Spleen (tissue), 11 donors: ENCODE measurements around the gene CCDC78. TPM values are rescaled to one million over a fixed set of nuclear protein-coding genes. Genes with fewer than 3 reads are reported as not detected.
A peak's percentile ranks its signal among the peaks of the same experiment; 100 is the strongest.
"Not testable (repeated sequence)": the region's sequence is repeated elsewhere in the genome, so short reads cannot be mapped to it uniquely, and the experiment has no call there.

ENCODE experiments used
- DNase-seq: peaks from one replicate; pipeline ENCODE4 v3.0.0-alpha.2; 2020
- H3K27ac ChIP-seq, 8 donors: fragments of 200-600 bp; sonication (generic) in 7 of 8; 1 replicate in 4 of 8; 2 replicates in 4 of 8; pipeline versions ENCODE4 v1.5.0 to v1.8.0; 2016 to 2021; ENCODE audit warnings: inconsistent platforms in 4 of 8, mild to moderate bottlenecking in 4 of 8, moderate library complexity in 1 of 8
- H3K27me3 ChIP-seq, 7 donors: fragments of 200-600 bp; sonication (generic) in 6 of 7; replicated peaks in 1 of 7; 1 replicate in 4 of 7; 2 replicates in 3 of 7; pipeline versions ENCODE4 v1.5.0 to v1.8.0; 2016 to 2021; ENCODE audit warnings: inconsistent platforms in 3 of 7, mild to moderate bottlenecking in 1 of 7
- H3K36me3 ChIP-seq, 6 donors: fragments of 200-600 bp; sonication (generic) in 5 of 6; 1 replicate in 4 of 6; 2 replicates in 2 of 6; pipeline versions ENCODE4 v1.5.0 to v1.8.0; 2016 to 2021; ENCODE audit warnings: inconsistent platforms in 2 of 6
- H3K4me1 ChIP-seq, 6 donors: fragments of 200-600 bp; sonication (generic) in 5 of 6; 1 replicate in 3 of 6; 2 replicates in 3 of 6; pipeline versions ENCODE4 v1.5.0 to v1.8.0; 2016 to 2021; ENCODE audit warnings: inconsistent platforms in 3 of 6
- H3K4me3 ChIP-seq, 8 donors: fragments of 200-600 bp; sonication (generic) in 7 of 8; 1 replicate in 4 of 8; 2 replicates in 4 of 8; pipeline versions ENCODE4 v1.5.0 to v1.8.0; 2016 to 2021; ENCODE audit warnings: inconsistent platforms in 4 of 8, mild to moderate bottlenecking in 4 of 8, moderate library complexity in 2 of 8
- H3K9me3 ChIP-seq, 8 donors: fragments of 200-600 bp; sonication (generic) in 7 of 8; 1 replicate in 4 of 8; 2 replicates in 4 of 8; pipeline versions ENCODE4 v1.5.0 to v1.8.0; 2016 to 2021; ENCODE audit warnings: inconsistent platforms in 4 of 8
- CTCF ChIP-seq, 11 experiments: fragments of 200-600 bp in 7 of 11; fragments of 450-650 bp in 4 of 11; sonication (generic) in 4 of 11; IDR thresholded peaks in 8 of 11; conservative IDR thresholded peaks in 3 of 11; 1 replicate in 7 of 11; 2 replicates in 4 of 11; pipeline versions ENCODE4 v1.4.0 to v1.8.0; 2016 to 2021; ENCODE audit warnings: antibody characterized with exemption in 11 of 11, inconsistent platforms in 4 of 11, mild to moderate bottlenecking in 1 of 11
- POLR2A ChIP-seq, 3 donors: fragments of 450-650 bp; IDR thresholded peaks; one replicate each; pipeline ENCODE4 v1.5.1; 2017; ENCODE audit warnings: antibody characterized with exemption in 3 of 3, mild to moderate bottlenecking in 1 of 3
- POLR2AphosphoS5 ChIP-seq, 3 donors: sonication (generic); formaldehyde crosslinking; IDR thresholded peaks; one replicate each; pipeline ENCODE4 v1.5.1; 2017; ENCODE audit warnings: antibody characterized with exemption in 3 of 3
- WGBS, 5 donors: extraction: QIAGEN DNeasy Blood & Tissue Kit in 3 of 5; methylation state at CpG; one replicate each; pipeline versions ENCODE4 v1.1.5 to v1.1.7; 2013 to 2018; 5-methylcytosine and 5-hydroxymethylcytosine counted together
- intact Hi-C: fragments of 100-400 bp; cut with DNase I; formaldehyde crosslinking; loops from one replicate; pipeline ENCODE4 v1.15.0; 2023; ENCODE audit warnings: low total_unique reads
- polyA plus RNA-seq, 3 donors: library from polyadenylated mRNA; stranded (reverse); fragments of 200-250 nt; gene quantifications; one replicate each; pipeline ENCODE4 v1.2.1, GENCODE V29; 2013
- total RNA-seq, 7 donors: library from RNA; depleted of rRNA in 3 of 7; stranded (reverse); fragments of >200 nt in 3 of 7; fragmentation: NEBNext Ultra II Directional in 4 of 7; extraction: Animal tissue kit (Norgen Biotek cat#: 25700) in 4 of 7; gene quantifications; one replicate each; pipeline versions ENCODE4 v1.1.0 to v1.2.1, GENCODE V29; 2016 to 2021
- donor health status: healthy with polysubstance abuse.
- donor health status: DM: no; HTN: no; CAD: no; lungs with moderate emphysema.
- donor health status: DM: no; HTN: no; CAD: no.
- donor health status: Bipolar disorder and iron deficiency.
- donor health status: healthy.
- donor health status: DM: no; HTN: no; CAD: no.
- donor health status: DM: yes; HTN: yes; CAD: no.

CCDC78 gene
- total and polyA plus RNA-seq, 10 donors, result 2.9 to 23.7 (median 7.2) TPM

- no peak for TF ChIP-seq CTCF (IDR thresholded peaks at IDR 0.05 in 8 of 11, conservative IDR thresholded peaks at IDR 0.05 in 3 of 11)
- TF ChIP-seq POLR2A (IDR thresholded peaks at IDR 0.05), result no peak
- TF ChIP-seq POLR2AphosphoS5 (IDR thresholded peaks at IDR 0.05), result no peak
- DNase-seq, result no peak
- intact Hi-C loops, result no loop called here
- peaks cover 19 to 50% (median 39%) of the 10 kb centered on the region in 6 donors for H3K4me1 ChIP-seq
- peak overlapping the region in 2 of 8 donors; percentile 56 to 73 for H3K27ac ChIP-seq
- H3K36me3 ChIP-seq, result no peaks in the 10 kb centered on the region
- no peaks in the 10 kb centered on the region for H3K9me3 ChIP-seq
- peaks cover 0 to 78% (median 43%) of the 10 kb centered on the region in 7 donors for H3K27me3 ChIP-seq
- peak overlapping the region; percentile 6 to 72 (median 46) for H3K4me3 ChIP-seq
- WGBS, 5 donors, result 2 to 11% (median 4%) methylated on average over 11 to 64 of the region's 64 CpGs
These were observed 31.9 kb downstream of the CCDC78 start for GRCh38 chr16:694187-694862.

GRCh38 chr16:693766-694165 is 32.5 kb downstream of the CCDC78 start:
- H3K9me3 ChIP-seq, result no peaks in the 10 kb centered on the region
- no peak for DNase-seq
- peak overlapping the region in 4 of 8 donors; percentile 40 to 72 (median 46) for H3K4me3 ChIP-seq
- H3K27me3 ChIP-seq, result peaks cover 0 to 73% (median 39%) of the 10 kb centered on the region in 7 donors
- peaks cover 25 to 54% (median 45%) of the 10 kb centered on the region in 6 donors for H3K4me1 ChIP-seq
- TF ChIP-seq CTCF (IDR thresholded peaks at IDR 0.05 in 8 of 11, conservative IDR thresholded peaks at IDR 0.05 in 3 of 11) (no peak), POLR2A (IDR thresholded peaks at IDR 0.05) (no peak), POLR2AphosphoS5 (IDR thresholded peaks at IDR 0.05) (peak in 1 of 3 donors; percentile 1)
- intact Hi-C loops, result no loop called here
- 3 to 24% (median 13%) methylated on average over 17 to 37 of the region's 37 CpGs; no CpG with 5 or more reads in 1 of the 5 donors for WGBS, 5 donors
- peak overlapping the region in 1 of 8 donors; percentile 11 for H3K27ac ChIP-seq
- H3K36me3 ChIP-seq, result no peaks in the 10 kb centered on the region

- intact Hi-C loops, result no loop called here
- H3K4me3 ChIP-seq, result peak overlapping the region in 1 of 8 donors; percentile 72
- WGBS, 5 donors, result 43 to 67% (median 53%) methylated on average over 9 to 22 of the region's 22 CpGs
- peaks cover 25 to 58% (median 49%) of the 10 kb centered on the region in 6 donors for H3K4me1 ChIP-seq
- TF ChIP-seq POLR2A (IDR thresholded peaks at IDR 0.05) (no peak), CTCF (IDR thresholded peaks at IDR 0.05 in 8 of 11, conservative IDR thresholded peaks at IDR 0.05 in 3 of 11) (no peak), POLR2AphosphoS5 (IDR thresholded peaks at IDR 0.05) (peak in 1 of 3 donors; percentile 19)
- H3K36me3 ChIP-seq, result no peaks in the 10 kb centered on the region
- no peak overlapping the region for H3K27ac ChIP-seq
- DNase-seq, result no peak
- no peaks in the 10 kb centered on the region for H3K9me3 ChIP-seq
- peaks cover 0 to 69% (median 39%) of the 10 kb centered on the region in 7 donors for H3K27me3 ChIP-seq
These were observed 32.9 kb downstream of the CCDC78 start for GRCh38 chr16:693364-693763.

- intact Hi-C loops, result no loop called here
- no peak for TF ChIP-seq POLR2A (IDR thresholded peaks at IDR 0.05)
- Histone ChIP-seq H3K4me3 (no peak overlapping the region), H3K27ac (no peak overlapping the region), H3K36me3 (peaks cover 0 to 7% (median 1%) of the 10 kb centered on the region in 6 donors), H3K9me3 (no peaks in the 10 kb centered on the region), H3K27me3 (peaks cover 0 to 61% (median 39%) of the 10 kb centered on the region in 7 donors), H3K4me1 (peaks cover 25 to 66% (median 54%) of the 10 kb centered on the region in 6 donors)
- no peak for DNase-seq
- 70 to 77% (median 75%) methylated on average over 10 of the region's 10 CpGs for WGBS, 5 donors
These were observed 33.7 kb downstream of the CCDC78 start for GRCh38 chr16:692356-693108.

DNA sequence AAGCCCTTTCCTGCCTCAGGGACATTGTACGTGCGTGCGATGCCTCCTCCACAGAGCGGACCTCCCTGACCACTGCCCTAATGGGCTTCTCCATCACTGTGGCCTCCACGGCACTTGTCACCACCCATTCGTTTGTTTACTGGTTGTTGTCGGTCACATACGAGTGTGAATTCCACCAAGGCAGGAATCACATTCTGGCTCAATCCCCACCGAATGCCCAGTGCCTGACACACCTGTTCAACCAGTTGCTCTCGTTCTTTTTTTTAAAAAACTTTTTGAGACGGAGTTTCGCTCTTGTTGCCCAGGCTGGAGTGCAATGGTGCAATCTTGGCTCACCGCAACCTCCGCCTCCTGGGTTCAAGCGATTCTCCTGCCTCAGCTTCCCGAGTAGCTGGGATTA is 35.0 kb downstream of the CCDC78 start:
- WGBS, 5 donors, result 86 to 92% (median 90%) methylated on average over 16 of the region's 16 CpGs
- Histone ChIP-seq H3K36me3 (peaks cover 0 to 20% (median 13%) of the 10 kb centered on the region in 6 donors), H3K27me3 (peaks cover 0 to 48% (median 33%) of the 10 kb centered on the region in 7 donors), H3K4me1 (peaks cover 25 to 73% (median 56%) of the 10 kb centered on the region in 6 donors)
- H3K9me3 ChIP-seq, H3K4me3 ChIP-seq, DNase-seq, H3K27ac ChIP-seq, intact Hi-C loops: not testable (repeated sequence)
